Dedifferentiated amniotic fluid mesenchymal stem cell (primary cell): ENCODE data around the gene NSMF.

ENCODE experiments used
- DNase-seq: peaks from one replicate; pipeline ENCODE4 v3.0.0-alpha.2; 2016; ENCODE audit errors: extremely low spot score

Gene NSMF

DNA sequence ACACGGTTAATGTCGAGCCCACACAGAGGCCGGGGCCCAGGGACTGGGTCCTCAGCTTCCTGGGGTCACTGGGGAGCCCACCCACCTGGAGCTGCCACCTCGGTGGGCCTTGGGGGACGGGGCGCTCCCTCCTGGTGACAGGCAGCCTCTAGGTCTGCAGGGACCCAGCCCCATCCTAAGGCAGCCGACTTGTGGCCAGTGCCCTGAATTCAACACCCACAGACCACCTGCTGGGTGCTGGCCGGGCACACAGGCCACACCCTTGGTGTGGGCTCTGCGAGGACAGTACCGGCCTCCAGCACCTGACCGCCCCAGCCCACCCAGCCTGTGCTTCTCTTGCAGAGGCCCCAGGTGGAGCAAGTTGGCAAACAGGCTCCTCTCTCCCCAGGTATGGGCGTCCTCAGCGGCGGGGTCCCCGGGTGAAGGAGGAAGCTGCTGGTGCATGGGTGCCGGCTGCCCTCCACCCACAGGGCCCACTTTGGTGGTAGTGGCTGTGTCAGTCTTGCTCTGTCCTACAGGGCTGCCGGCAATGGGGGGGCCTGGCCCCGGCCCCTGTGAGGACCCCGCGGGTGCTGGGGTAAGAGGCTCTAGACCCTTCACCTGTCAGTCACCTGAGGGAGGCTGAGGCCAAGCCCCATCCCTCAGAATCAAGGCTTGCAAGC lies 26.3 kb downstream of the NSMF start:
- no peak for DNase-seq

DNA sequence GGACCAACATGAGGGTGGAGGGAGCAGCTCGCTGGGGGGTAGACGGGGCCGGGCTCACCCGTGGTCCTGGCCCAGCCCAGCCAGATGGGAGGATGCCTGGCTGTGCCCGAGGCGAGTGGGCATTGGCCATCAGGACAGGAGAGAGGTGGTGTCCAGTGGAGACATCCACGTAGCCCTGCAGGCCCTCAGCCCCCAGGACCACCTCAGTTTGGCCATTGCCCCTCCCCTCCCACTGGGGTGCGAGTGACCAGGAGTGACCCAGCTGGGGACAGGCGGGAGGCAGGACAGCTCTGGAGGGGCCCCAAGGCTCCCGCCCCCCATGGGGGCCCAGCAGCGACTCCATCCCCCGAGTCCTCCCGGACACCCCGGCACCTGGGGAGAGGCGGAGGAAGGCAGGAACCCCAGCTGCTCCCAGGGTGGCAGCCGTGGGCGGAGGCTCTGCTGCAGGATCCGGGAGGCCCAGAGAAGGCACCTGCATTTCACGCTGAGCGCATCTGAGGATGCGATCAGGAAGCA lies 27.7 kb downstream of the NSMF start:
- DNase-seq, result no peak

DNA sequence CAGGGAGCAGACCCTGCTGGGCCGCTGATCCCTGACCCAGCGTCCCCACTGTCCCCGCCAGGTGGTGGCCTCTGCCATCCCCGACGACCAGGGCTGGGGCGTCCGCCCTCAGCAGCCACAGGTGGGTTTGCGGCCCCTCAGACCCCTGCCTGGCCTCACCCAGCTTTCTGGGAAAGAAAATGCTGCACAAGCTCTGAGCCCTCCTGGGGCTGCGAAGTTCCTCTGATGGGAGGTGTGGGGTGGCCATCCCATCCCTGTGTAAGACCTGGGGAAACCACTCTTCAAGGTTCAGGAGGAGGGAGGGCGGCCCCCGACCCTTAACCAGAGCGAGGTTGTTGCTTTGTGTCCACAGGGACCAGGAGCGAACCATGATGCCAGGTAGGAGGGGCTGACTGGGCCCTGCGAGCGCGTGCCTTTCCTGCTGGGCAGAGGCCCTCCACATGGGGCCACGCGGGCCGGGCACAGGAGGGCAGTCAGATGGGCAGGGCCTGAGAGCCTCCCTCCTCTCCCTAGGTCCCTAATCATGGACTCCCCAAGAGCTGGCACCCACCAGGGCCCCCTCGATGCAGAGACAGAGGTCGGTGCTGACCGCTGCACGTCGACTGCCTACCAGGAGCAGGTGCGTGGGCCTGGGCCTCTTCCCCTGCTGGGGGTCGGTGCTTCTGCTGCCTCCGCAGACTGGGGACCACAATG lies 28.3 kb downstream of the NSMF start:
- DNase-seq, result no peak

DNA sequence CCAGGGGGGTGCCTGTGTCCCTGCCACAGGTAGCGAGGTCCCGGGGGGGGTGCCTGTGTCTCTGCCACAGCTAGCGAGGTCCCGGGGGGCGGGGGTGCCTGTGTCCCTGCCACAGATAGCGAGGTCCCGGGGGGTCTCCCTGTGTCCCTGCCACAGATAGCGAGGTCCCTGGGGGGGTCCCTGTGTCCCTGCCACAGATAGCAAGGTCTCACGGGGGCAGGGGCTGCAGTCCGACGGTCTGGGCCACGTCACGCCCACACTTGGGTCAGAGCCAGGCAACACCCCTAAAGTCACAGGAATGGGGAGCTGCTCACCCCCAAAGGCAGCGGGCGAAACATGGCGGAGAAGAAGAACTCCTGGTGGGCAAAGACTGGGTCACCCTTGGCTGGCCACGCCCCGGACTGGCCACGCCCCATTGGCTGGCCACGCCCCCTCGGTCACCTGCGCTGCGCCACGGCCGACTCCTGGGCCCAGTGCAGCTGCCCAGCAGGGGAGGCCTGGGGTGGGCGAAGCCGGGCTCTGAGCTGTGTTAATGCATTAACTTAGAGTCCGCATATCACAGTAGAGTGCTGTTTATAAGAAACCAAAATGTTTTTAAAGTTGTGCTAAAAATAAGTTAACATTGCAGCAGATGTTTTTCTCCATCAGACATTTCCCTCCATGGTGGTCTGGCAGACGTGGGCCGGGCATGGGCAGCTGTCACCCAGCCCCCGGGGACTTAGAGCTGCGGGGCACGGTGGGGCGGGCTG lies 29.0 kb downstream of the NSMF start:
- DNase-seq, result no peak

DNA sequence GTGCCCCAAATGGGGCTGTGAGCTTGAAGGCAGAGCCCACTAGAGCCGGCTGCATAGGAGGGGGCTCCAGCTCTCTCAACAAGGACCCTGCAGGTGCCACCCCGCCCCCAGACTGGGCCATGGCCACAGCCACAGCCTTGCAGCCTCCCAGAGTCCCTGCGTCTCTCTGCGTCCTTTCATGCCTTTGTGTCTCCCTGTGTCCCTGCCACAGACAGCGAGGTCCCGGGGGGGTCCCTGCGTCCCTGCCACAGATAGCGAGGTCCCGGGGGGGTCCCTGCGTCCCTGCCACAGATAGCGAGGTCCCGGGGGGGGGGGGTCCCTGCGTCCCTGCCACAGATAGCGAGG lies 29.6 kb downstream of the NSMF start:
- no peak for DNase-seq

DNA sequence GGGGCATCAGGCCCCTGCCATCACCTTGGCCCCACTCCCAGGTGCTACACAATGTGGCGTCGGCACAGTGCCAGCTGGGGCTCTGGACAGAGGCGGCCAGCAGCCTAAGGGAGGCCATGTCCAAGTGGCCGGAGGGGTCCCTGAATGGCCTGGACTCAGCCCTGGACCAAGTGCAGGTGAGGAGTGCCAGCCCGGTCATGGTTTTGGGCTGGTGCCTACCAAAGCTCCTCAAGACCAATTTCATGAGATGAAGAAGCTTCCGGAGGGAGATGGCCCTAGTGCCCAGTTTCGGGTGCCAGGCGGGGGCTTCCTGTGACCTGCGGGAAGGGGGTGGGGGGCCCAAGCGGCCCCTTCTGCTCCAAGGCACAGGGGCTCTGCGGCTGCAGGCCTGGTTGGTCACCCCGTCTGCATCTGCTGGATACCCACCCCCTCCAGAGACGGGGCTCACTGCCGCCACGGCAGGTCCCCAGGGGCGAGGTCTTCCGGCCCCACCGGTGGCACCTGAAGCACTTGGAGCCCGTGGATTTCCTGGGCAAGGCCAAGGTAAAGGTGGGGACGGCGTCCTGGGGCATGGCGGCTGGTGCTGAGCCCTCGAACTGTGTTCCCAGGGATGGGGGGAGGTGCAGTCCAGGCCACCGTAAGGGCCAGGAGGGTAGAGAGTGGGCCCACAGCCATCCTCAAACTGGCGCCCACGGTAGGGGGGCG lies 30.1 kb downstream of the NSMF start:
- DNase-seq, result no peak

DNA sequence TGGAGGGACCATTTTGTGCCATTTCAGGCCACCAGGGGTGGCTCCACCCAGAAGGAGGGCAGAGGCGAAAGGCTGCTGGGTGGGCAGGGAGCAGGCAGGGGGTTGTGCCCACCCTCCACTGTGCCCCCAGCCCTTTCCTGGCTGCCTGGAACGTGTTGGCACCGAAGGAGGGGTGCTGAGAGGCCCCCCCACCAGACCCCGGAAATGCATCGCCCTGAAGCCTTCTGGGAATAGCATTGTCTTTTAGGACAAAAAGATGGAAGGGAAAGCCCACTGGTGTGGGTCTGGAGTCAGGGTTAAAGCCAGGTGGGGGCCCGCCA lies 30.9 kb downstream of the NSMF start:
- no peak for DNase-seq

DNA sequence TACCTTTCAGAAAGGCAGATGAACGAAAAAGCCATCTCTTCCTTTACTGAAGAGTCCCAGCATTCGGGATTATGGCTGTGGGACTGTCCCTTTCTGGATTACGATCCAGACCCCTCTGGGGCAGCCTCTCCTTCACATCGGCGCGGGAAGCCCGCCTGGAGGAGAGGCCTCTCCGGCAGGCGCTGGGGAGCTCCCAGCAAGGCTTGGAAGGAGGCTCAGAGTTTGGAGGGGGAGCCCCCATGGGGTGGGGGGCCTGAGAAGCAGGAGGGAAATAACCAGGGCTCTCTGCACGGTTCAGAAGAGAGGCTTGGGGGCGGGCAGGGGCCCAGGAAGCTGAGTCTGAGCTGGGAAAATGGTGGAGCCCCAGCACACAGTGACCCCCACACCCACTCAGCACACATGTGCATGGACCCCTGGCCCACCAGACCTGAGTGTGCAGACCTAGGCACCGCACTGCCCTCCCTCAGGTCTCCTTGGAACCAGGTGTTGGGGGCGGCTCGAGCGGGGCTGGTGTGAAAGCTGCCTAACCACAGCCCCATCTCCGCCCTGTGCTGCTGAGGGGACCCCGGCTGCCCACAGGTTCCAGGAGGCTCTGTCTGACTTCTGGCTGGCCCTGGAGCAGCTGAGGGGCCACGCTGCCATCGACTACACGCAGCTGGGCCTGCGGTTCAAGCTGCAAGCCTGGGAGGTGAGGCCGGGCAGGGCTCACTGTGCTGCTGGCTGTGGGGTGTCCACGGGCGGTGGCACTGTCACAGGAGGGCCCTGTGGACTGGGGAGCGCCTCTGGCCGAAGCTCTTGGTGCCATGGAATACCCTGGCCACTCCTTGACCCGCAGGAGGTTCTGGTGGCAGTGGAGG lies 31.5 kb downstream of the NSMF start:
- DNase-seq, result no peak

DNA sequence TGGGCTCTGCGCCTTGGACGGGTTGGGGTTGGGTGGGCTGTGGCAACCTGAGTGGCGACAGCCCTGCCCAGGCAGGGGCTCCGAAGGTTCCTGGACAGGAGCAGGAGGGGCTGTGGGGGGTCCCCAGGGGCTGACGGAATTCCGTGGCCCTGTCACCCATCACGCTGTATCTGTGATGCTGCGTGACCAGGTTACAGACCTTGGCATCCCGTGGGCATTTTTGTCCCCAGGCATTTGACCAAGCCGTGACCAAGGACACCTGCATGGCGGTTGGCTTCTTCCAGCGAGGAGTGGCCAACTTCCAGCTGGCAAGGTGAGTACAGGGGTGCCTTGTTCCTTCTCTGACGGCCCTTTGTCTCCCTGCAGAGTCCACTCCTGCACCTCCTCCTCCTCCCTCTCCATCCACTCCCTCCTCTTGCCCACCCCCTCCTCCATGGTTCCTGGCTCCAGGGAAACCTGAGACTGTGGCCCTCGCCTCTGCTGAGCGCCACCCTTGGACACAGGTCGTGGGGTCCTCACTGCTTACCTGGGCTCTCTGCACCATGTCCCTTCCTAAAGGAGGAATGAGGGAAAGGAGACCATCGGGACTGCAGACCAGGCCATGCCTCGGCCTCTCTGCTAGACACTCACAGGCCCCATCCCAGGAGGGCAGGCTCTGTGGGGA lies 33.0 kb downstream of the NSMF start:
- DNase-seq, result no peak

DNA sequence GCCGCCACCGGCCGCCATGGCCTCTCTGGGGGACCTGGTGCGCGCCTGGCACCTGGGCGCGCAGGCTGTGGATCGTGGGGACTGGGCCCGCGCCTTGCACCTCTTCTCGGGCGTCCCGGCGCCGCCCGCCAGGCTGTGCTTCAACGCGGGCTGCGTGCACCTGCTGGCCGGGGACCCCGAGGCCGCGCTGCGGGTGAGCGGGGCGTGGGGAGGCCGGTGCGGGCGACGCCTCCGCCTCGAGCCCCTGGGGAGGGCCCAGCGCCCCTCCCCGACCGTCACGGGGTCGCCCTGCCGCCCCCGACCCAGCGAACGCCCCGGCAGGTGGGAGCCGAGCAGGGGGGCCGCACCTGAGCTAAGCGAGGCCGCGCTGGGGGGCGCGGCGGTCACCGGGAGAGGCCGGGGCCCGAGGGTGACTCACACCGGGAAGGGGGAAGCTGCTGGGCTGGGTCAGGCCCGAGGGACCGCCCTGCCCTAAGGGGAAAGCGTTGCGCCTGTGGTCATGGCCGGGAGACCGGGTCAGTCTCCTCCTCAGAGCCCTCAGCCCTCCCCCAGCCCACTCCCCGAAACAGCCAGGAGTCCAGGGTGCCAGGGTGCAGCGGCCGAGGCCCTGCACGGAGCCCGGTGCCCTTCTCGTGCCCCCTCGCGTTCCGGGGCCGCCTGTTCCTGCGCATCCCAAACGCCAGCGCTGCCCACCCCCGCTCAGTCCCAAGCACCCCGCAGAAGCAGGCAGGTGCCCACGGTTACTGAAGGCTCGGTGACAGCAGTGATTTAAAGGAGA lies 35.4 kb downstream of the NSMF start:
- no peak for DNase-seq

DNA sequence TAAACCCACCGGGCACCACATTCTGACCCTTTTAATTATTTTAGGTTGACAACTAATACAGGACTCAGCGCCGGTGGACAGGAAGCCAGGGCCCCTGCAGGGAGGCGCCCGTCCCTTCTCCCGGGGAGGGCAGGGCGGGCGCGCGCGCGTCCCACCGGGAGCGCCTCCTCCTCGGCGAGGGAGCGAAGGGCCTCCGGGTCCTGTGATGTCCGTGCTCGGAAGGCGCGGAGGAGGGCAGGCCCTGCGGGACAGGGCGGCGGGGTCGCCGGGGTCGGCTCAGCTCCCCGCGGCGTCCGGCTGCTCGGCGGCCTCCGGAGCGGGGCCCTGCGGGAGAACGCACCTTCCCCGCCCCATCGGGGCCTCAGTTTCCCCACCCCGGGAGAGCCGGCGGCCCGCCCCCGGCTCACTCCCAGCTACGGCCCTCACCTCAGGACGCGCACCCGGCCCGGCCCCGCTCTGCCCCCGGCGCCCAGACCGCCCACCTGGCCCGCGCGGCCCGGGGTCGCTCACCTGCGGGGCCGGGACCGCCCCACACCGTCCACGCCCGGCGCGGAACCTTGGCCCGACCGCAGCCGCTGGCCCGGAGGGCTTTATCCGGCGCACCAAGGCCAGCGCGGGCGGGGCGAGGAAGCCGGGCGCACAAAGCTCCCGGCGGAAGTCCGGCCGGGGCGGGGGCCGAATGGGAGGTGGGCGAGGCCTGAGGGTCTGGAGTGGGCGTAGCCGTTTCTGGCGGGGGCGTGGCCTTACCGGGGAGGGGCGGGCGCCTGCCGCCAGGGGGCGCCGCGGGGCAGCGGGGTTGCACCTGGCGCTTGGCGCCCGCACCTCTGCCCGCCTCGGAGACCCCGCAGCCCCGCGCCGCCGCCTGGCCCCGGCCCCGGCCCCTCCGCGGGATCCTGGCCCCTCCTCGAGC lies 36.3 kb downstream of the NSMF start, which contains the start of the genes EXD3 and NOXA1:
Gene EXD3, minus strand, starts transcription at position 559 of the 910 bp plus-strand sequence. CDS start 27,805 bp downstream, outside the sequence.
Gene NOXA1, plus strand, starts transcription at position 790 of the 910 bp plus-strand sequence. CDS start 137 bp downstream, outside the sequence.
- DNase-seq, result peak; percentile 89

DNA sequence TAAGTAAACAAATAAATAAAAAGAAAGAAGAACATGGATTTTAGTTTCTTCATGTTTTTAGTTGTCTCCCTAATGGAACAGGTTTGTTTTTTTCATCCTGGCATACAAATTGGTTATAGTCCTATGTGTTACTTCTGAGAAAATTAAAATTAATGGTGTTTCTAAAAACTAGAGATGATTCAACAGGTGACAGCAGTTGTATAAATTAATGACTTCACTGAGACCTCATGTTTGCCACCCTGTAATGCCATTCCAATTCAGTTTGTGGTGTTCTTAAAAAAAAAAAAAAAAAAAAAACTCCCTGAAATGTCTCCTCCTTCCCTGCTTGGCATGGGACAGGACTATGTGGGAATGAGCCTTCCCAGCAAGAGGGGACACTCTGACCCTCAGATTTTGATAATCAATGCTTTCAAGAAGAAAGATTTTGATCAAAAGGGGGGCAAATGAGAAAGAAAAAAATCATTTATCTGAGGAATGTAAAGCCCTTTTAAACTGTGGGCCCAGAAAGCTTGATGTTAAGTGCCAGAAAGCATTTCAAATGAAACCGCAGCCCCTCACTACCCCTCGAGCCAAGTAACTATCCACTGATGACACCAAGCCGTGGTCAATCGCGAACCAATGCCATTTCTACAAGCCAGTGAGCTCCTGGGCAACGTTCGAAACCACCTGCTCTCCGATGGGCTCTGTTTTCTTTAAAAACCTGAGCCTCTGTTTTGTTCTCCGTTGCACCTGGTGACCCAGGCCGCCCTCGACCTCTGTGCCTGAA lies 37.1 kb downstream of the NSMF start:
- DNase-seq, result no peak

DNA sequence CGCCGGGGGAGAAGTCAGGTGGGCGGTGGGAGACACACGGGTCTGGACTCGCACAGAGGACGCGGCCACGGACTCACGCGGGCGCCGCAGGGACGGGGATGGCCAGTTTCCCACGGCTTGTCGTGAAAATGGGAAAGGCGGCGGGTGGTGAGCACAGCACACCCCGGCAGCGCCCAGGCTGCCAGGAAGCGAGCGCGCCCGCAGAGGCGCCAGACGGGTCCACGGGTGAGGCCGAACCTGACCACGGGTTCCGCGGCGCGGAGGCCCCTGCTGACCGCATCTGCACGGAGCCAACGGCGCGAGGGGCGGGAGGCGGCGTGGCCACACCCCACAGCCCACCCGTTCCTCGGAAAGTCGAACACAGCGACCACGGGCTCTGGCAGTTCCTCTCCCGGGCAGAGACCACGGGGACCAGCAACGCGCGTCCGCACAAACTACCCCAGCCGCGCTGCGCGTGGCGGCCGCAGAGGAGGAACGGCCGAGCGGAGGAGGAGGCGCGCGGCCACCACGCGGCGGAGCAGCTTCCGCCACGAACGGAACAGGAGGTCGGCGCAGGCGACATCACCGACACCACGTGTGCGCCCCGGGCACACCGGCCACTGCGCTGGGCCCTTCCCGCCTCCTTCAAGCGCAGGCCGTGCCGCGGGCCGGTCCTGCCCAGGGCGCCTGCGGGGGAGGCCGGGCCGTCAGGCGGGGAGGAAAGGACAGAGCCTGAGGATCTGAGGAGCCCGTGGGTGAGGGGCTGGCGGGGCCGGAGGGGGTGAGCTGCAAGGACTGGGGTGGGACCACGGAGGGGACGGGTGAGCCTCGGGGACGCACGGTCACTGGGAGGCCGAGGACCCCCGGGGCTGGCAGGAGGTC lies 41.7 kb downstream of the NSMF start:
- DNase-seq, result no peak

DNA sequence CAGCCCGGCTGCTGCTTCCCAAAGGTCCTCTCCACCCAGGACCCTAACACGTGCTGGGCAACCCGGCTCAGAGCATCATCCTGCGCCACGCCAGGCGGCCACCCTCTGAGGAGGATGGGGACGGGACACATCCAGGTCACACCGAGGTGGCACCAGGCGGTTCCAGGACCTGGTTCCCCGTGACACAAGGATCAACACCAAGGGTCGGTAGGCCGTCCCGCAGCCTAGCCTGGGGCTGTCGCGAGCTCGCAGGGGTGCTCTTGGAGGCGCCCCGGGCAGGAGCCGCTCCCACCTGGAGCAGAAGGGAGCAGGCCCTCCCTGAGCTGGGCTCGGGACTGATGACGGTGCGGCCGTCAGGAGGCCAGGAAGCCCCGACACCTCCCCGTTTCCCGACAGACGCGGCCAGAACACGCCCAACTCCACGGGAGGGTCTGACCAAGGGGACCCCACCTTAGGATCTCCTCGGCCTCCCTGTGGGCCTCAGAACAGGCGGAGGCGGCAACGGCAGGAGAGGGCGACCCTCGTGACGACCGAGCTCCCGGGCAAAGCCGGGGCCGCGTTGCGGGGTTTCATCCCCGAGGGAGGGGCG lies 42.5 kb downstream of the NSMF start:
- DNase-seq, result no peak

DNA sequence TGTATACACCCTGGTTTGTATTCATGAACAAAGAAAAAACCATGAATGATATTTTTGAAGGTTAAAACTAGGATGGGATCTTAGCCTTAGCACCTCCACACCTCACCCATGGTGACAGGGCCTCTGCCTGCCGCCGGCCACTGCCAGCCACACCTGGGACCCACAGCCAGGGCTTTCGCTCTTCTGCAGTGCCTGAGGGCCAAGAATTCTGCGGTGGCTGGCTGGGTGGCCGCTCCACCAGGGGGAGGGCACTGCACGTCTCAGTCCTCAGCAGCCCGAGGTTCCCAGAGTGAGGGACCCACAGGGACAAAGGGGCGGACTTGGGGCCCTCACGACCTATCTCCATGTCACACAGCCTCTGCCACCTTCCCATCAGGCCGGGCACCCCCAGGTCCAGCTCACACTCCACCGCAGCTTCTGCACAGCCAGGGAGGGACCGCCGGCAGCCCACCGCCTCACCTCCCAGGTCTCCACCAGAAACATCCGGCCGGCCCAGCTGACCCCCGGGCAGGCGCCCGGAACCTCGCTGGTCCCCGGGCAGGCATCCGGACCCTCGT lies 43.0 kb downstream of the NSMF start:
- no peak for DNase-seq

DNA sequence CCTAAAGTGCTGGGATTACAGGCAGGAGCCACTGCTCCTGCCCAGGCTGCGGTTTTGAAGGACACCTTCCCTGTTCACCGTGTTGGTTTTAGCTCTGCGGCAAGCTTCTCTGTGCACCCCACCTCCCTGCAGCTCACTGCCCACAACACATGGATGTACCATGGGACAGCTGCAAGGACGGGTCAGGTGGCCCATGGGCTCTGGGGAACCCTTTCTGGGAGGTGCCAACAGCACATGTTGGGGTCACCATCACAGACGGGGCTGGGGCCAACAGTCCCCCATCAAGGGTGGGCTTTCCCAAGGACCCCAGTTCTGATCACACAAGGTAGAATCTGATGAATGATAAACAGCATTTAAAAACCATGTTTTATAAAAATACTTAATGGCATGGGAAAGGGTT lies 43.7 kb downstream of the NSMF start:
- no peak for DNase-seq
